Dermis microvascular lymphatic vessel endothelial cell (primary cell): ENCODE data around the gene COL5A1. TPM values are rescaled to one million over a fixed set of nuclear protein-coding genes. Genes with fewer than 3 reads are reported as not detected.
"Not testable (repeated sequence)": the region's sequence is repeated elsewhere in the genome, so short reads cannot be mapped to it uniquely, and the experiment has no call there.

Experiments used
- DNase-seq, 2 donors: peaks; one replicate each; pipeline versions ENCODE4 v3.0.0 to v3.0.0-alpha.2; 2010; ENCODE audit warnings: low read depth in 2 of 2
- total RNA-seq: library from RNA; depleted of rRNA; stranded (reverse); fragments of >200 nt; gene quantifications from 2 replicates; pipeline ENCODE4 v1.2.1, GENCODE V29; 2014

The COL5A1 gene
- total RNA-seq, 1 donor from 2014 or later = 1.2 TPM

DNA sequence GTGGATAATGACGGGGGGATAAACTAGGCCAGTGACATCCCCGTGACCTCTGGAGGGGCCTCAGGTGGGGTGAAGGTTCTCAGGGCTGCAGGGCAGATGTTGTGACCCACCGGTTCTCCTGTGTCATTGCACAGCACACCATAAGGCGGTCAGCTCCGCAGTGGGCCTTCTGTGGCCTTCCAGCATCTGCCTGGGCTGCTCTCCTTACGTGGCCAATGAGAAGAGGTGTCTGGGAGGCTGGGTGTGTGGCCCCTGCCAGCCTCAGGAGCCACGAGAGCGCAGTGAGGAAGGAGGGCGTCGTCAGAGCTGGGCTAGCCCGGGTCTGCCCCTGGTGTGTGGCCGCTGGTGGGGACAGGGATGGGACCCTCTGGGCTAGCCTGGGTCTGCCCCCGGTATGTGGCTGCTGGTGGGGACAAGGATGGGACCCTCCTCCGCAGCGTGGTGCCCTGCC is 48.7 kb downstream of the COL5A1 start:
- no peak for DNase-seq

DNA sequence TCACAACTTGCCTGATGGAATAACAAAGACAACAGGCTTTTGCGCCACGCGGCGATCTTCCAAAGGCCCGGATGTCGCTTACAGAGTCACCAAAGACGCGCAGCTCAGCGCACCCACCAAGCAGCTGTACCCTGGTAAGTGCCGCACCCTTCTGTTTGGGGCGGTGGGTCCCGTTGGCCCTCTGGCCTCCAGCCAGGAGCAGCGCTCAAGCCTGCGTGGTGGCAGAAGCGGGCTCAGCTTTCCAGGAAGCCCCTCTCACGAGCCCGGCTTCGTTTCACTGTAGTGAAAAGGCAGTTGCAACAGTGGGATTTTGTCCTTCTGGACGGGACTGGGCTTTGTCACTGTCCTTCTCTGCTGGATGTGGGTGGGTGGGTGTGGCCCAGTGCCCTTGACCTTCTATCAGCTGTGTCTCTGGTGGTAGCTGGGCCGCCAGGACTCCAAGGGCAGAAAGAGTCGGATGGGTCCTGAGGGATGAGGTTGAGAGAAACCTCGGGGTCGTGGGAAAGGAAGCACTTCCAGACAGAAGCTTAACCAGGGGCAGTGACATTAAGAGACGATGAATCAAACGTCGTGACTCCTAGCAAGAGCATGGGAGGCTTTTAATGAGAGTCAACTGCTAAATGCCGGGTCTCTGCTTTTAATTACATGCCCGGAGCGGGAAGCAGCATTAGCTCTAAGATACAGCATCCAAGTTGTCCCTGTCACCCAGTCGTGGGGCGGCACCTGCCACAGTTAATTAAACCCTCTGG is 49.5 kb downstream of the COL5A1 start:
- DNase-seq = no peak

DNA sequence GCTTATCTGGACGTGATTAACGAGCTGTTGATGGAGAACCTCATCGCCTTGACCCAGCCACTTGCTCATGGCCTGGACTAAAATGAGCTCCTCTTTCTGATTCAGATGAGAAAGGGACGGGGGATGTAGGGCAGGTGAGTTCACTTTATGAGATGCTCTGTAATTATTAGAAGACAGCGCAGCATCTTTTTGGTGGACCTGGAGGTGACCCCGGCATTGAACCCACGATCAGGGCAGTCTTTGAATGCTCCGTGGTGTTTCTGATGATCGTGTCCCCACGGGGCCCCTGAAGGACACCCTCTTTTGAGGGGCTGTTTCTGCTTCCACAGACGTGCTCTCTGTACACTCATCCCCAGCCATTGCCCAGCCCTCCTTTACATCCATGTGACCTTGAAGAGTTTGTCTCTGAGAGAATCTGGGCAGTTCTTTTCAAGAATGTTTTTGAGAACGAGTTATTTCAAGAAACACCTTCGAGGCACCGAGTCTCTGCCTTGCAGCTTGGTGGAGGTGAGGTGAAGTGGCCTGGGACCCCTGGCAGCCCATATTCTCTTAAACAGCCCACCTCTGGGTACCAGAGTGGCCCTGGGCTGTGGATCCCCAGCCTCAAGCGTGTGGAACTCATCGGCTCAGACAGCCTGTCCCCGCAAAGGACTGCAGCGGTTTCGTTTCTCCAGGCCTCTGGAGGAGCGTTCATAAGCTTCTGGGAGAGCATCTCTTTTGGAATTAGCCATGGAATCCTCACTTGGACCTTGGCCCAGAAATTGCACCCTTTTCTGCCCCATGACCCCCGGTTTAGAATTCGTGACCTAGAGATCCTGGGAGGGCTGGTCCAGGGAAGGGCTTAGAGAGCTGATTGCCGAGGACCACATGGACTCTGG is 50.3 kb downstream of the COL5A1 start:
- no peak for DNase-seq

DNA sequence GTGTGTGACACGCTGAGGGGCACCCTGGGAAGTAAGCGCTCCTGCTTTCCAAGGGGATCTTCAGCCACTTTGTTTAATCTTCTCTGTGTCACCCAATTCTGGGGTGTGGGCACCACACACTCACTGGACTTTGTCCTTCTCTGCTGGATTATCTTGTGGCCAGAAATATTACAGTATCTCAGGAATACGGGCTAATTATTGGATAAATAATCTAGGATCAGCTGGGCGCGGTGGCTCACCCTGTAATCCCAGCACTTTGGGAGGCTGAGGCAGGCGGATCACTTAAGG is 50.9 kb downstream of the COL5A1 start:
- DNase-seq = no peak

DNA sequence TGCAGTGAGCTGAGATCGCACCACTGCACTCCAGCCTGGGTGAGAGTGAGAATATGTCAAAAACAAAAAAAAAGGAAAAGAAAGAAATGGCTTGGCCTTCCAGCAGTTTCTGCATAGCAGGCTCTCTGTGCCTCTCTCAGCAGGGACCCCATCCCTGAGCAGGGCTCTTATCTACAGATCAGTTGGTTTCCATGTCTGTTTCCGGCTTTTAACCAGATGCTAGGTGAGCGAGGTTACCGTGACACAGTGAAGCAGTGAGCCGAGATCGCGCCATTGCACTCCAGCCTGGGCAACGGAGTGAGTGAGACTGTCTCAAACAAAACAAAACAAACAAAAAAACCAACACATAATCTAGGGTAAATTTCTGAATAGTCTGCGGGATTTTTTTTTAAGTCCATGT is 51.4 kb downstream of the COL5A1 start:
- no peak for DNase-seq

DNA sequence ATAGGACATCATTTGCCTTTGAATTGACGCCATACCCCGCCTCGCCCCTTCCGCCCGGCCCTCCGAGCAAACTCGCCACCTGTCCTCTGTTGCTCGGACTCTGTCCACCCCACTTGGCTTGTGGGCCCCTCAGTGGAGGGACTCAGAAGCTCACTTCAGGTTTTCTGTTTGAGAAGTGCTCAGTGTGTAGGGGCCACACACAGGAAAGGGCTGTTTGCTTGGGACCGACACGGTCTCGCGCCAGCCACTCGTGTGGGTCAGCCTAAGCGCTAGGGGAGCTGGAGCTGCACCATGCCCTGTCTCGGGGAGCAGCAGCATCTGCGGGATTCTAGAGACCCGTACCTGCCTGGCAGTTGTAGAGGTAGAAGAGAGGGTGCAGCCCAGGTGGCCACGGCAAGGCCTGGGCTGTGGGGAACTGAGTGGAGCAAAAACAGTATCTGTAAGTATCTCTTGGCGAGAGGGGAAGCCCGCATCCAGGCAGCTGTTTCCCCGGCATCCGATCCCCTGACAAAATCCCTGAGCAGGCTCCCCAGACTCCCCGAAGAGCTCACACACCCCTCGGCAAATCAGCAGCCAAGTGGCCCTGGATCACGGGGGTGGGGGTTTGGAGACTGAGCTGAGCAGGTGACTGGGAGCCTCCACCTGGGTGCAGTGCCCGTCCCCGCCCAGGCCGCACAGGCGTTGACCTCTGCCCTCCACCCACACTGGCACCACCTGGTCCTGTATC is 52.2 kb downstream of the COL5A1 start:
- no peak for DNase-seq

DNA sequence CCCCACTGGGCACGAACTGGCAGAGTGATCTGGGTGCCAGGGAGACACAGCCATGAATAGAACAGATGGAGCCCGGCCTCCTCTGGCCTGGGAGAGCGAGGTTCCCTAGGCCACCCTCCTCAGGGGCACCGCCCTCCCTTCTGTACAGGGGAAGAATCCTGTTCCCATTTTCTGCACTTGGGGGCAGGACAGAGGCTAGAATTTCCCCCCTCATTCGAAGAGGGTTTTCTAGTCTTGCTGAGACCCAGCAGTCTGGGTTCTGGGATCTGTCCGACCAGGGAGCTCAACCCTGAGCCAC is 52.7 kb downstream of the COL5A1 start:
- no peak for DNase-seq

DNA sequence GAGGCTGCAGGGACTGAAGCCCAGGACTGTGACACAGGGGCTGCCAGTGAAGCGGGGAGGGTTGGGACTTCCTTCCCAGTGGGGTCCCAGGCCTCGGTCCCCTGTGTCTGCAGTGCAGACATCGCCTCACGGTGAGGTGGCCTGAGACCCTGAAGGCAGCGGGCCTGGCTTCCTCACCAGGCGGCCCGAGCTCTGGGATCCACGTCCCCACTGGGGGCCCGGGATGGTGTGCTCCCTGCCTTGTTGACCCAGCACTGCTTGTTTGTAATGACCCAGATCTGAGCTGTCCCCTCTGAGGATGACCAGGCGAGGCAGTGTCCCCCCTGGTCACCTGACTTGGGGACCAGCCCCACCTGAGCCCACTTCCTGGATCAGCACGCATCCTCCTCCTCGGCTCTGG is 53.1 kb downstream of the COL5A1 start:
- DNase-seq = no peak

DNA sequence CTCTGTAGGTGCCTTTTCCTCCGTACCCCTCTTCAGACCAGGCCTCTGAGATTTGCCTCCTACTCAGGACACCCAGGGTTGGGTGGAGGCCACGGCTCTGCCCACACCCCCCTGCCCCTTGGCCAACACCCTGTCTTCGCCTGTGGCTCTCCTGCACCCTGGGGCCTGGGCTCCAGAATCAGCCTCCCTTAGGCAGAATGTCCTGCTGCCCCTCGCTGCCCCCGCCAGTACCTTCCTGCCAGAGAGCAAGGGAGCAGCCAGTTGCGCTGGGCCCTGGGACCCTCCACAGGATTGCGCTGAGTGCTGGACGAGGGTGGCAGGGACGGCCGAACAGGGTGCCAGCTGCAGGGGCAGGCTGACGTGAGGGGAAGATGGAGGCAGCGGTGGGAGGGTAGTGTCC is 53.5 kb downstream of the COL5A1 start:
- no peak for DNase-seq

DNA sequence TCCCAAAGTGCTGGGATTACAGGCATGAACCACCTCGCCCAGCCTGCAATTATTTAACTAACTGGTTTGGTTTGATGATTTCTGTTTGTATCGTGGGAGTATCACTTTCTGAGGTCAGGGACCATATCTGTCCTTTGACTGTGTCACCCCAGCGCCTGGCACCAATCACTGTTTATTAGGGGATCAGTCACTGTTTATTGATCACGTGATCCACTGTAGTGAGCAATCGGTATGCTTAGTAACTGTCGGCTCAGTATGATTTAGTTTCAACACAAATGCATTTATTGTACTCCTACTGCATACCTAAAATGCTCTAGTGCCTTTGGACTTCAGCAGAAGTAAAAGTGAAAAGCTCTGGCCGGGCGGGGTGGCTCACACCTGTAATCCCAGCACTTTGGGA is 54.8 kb downstream of the COL5A1 start:
- DNase-seq = no peak

DNA sequence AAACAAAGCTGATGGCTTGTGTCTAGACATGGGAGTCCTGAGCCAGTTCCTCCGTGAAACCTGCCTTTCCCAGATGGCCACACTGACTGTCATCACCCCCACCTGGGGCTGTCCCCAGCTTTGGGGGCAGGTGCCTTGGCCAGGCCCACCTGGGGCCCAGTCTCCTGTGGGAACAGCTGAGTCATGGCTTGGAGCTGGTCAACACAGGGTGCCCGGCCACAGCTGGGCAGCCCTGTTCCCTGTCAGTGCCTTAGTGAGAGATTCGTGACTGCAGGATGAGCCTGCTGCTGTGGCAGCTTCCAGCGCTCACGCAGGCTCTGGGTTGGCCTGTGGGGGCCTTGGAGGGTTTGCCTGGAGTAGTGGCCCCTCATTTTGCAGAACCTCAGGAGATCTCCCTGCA is 56.5 kb downstream of the COL5A1 start:
- no peak for DNase-seq

DNA sequence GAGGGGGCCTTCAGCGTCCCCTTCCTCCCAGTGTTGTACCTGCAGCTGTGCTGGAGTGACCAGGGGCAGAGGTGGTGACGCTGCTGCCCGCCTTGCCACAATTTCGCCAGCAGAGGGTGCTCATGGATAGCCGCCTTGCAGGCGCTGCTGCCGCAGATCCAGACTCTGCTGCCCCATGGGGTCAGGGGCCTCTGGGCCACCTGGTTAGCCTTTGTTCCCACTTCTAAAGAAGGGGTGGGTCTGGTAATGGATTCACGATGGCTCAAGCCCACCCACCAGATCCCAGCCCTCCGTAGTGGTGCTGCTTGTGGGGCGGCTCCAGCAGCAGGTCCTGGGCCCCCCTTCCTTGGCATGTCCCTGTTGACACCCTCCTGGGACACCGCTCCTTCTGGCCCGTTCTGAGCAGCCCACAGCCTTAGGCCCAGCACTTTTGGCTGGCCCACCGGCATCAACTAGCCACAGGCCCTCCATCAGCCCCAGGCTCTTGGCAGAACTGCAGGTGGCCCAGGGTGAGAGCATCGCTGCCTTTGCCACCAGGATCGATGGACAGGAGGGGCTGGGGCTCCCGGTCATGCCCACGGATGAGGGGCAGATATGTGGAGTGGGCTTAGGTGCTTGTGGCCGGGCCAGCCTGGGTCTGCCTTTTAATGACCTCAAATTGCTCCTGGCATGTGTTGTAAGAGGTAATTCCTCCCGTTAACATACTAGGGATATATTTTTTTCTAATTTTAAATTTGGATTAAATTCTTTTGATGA is 57.2 kb downstream of the COL5A1 start:
- peak; percentile 26 to 52 for DNase-seq

DNA sequence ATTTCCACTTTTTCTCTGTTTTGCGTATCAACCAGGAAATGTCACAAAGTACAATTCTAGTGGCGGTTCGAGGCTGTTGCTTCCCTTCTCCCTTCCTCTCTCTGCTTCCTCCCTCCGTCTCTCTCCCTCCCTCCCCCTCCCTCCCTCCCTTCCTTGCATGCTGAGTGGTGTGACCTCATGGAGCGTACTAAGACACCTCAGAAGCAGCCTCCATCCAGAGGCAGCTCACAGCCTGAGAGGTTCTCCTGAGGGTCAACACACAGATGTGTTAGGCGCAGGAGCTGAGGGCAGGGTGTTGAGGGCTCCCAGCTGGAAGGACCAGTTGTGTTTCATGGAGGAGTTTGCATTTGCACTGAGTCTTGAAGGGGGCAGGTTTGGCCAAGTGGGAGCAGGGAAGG is 57.7 kb downstream of the COL5A1 start:
- DNase-seq = no peak

DNA sequence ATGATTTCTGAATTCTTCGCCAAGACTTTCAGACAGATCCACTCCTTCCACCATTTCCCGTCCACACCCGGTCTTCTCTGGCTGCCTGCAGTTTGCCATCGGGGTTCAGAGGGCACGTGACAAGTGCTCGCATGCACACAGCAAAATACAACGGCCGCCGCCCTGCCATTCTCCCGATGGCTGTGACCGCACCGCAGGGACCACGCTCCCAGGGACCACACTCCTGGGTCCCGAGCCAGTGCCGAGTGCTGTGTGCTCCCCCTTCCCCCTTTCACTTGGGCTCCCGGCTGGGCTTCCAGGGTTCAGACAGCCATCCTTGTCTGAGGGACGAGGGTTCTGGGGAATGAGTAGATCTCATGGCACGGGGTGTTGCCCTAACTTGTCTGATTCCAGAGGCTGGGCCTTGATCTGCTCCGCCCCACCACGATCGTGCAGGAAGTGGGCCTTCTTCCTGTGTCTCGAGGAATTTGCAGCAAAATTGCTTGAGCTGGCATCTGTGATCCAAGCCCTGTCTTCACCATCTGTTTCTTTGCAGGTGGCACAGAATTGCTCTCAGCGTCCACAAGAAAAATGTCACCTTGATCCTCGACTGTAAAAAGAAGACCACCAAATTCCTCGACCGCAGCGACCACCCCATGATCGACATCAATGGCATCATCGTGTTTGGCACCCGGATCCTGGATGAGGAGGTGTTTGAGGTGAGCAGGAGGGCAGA is 59.2 kb downstream of the COL5A1 start:
- no peak for DNase-seq

DNA sequence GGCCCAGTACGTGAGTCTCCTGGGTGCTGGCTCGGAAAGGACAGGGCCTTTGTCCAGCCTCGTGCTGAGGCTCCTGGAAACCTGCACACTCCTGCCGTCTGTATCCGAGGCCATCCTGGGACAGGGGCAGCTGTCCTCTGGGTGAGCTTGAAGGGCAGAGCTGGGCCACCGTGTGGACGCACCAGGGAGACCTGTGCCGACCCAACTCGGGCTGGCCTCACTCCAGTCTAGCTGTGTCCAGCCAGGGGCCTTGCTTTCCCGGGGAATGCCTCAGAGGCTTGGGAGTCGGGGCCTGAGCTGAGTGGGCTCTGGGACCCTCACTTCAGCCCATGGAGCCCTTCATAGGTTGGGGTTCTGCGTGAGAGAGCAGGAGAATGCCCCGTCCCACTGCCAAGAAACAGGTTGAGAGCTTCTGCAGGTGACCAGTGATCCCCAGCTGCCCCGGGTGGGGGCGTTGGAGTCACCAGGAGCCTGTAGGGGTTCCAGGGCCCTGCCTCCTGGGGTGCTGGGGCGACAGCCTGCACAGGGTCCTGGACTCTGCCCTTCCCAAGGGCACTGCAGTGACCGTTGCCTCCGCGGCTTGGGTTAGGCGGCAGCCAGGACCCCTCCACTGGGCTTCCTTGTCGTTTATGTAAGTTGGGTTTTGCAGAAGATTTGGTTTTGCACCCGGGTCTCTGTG is 60.1 kb downstream of the COL5A1 start:
- no peak for DNase-seq

DNA sequence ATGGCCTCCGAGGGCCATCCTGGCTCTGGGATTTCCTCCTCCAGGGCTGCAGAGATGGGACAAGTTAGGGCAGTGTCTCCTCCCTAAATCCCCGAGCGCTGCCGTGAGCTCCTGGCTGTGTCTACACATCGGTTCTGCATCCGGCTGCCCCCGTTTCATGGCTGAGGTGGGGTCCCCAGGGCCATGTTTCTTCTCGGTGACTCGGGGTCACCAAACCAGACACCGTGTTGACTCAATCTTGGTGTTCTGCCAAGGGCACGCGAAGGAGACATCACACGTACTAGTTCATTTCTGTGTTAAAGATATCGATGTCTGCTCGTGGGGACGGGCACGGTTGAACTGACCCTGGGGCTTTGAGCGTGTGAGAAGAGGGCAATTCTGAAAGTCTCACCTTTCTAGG is 60.7 kb downstream of the COL5A1 start:
- DNase-seq = no peak

DNA sequence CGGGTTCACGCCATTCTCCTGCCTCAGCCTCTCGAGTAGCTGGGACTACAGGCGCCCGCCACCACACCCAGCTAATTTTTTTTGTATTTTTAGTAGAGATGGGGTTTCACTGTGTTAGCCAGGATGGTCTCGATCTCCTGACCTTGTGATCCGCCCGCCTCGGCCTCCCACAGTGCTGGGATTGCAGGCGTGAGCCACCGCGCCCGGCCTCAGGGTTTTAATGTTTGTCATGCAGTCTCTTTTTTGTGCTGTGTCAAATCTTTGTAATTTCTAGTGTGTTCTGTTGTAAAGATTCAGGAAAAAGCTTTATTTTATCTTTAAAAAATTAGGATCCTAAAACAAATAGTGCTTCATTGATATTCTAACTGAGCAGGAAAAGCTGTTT is 62.1 kb downstream of the COL5A1 start:
- DNase-seq = not testable (repeated sequence)

DNA sequence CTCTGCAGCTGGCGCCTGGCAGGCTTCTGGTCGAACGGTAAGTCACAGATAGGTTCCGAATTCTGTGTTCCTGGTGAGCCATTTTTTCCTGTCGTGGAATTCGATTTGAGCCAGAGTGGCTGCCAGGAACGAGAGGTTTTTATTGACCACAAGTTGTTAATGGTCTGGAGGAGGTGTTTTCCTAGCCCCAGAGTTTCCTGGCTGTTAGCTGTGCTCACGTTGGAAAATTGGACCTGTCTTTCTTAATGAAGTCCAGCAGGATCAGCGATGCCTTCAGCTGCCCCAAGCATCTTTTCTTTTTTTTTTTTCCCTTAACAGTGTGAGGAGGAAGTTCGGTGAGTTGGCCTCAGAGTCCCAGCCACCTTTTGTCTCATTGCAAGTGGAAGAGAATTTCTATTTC is 62.9 kb downstream of the COL5A1 start:
- DNase-seq = no peak

DNA sequence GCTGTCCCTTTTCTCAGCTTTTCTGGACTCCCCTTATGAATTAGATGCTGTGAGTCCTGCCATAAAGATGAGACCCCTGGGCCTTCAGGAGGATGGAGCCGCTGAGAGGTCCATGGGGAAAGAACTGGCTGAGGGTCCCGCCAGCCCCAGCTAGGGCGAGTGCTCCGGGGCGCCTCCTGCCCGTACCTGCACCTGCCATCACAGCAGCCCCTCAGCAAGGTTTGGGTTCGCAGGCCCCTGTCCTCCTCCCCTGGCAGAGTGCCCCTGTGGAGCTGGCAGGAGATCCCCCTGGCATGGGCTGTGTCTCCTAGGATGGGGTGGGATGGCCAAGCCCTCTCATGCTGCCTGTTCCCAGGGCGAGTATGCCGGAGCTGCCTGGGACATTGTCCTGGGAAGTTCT is 64.2 kb downstream of the COL5A1 start:
- no peak for DNase-seq

DNA sequence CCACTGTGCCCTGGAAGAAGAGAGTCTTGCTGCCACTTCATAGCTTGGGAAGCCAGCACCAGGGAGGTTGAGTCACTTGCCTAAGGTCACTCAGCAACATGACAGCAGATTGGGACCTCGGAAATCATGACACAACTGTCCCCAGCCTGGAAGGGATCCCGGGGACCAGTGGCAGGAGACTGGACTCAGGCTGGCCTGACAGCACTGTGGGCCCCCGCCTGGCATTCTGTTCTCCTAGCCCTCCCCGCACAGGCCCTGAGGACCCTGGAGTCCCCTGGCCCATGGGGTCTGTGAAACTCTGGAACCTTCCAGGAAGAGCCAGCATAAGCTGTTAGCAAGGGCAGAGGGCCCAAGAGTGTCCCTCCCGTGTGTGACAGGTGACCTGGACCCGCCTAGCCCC is 64.9 kb downstream of the COL5A1 start:
- no peak for DNase-seq
